ENCODE results near the gene SPECC1. TPM values are rescaled to one million over a fixed set of nuclear protein-coding genes. Genes with fewer than 3 reads are reported as not detected.

SPECC1 gene
- polyA plus RNA-seq, 1 of the 3 experiments (the other 2 are of a cell fraction), result 11.2 TPM

DNA sequence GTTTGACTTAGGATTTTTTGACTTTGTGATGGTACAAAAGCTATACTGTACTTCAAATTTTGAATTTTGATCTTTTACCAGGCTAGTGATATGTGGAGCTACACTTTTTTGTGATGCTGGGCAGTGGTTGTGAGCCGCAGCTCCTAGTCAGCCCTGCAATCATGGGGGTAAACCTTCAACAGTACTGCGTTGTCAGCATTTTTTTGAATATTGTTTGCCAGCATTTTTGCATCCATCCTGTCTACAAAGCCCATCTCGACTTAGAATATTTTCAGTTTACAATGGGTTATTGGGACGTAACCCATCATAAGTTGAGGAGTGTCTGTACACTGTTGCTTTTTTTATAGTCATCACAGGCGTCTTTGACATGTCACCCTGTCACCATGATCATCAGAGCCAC lies 142.0 kb downstream of the SPECC1 start (continued):
- TF ChIP-seq, protein P1, sequence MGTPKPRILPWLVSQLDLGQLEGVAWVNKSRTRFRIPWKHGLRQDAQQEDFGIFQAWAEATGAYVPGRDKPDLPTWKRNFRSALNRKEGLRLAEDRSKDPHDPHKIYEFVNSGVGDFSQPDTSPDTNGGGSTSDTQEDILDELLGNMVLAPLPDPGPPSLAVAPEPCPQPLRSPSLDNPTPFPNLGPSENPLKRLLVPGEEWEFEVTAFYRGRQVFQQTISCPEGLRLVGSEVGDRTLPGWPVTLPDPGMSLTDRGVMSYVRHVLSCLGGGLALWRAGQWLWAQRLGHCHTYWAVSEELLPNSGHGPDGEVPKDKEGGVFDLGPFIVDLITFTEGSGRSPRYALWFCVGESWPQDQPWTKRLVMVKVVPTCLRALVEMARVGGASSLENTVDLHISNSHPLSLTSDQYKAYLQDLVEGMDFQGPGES (IDR thresholded peaks at IDR 0.05; ENCODE audit: low read depth, low read length), result no peak
- TF ChIP-seq, protein P2, sequence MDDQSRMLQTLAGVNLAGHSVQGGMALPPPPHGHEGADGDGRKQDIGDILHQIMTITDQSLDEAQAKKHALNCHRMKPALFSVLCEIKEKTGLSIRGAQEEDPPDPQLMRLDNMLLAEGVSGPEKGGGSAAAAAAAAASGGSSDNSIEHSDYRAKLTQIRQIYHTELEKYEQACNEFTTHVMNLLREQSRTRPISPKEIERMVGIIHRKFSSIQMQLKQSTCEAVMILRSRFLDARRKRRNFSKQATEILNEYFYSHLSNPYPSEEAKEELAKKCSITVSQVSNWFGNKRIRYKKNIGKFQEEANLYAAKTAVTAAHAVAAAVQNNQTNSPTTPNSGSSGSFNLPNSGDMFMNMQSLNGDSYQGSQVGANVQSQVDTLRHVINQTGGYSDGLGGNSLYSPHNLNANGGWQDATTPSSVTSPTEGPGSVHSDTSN (IDR thresholded peaks at IDR 0.05), result no peak
- TF ChIP-seq GATA2 (CRISPR knock-in tag; IDR thresholded peaks at IDR 0.05) (no peak), GABPA (IDR thresholded peaks at IDR 0.05; ENCODE audit: low read depth) (no peak), RAD21 (IDR thresholded peaks at IDR 0.05; ENCODE audit: low read length) (no peak), FOXJ3 (CRISPR knock-in tag; IDR thresholded peaks at IDR 0.05) (no peak)

DNA sequence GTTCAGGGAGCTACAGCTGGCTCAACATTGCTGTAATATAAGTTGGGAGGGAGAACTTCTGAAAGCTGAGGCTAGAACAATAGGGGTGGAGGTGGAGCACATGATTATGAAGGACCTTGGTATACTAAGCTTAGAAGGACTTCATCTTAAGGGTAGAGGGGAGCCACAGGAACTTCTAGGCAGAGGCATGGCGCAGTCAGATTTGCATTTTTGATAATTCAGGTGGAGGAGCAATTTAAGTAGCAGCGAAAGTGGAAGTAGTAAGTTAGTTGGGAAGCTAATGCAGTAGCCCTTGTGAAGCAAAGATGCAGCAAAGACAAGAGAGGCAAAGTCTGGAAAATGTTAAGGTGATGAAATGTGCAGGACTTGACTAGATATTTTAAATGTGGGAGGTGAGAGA lies 144.1 kb downstream of the SPECC1 start:
- DNase-seq, result no peak
- Histone ChIP-seq H3K27me3 (ENCODE audit: insufficient read depth) (no peaks in the 10 kb centered on the region), H3K4me1 (ENCODE audit: control insufficient read depth in 1 of 2, insufficient read depth in 2 of 2, low read depth in 1 of 2, low read length in 1 of 2) (peaks cover 6 to 8% of the 10 kb centered on the region in 2 experiments; a peak in 1 of 4 replicates), H3K4me2 (no peak overlapping the region), H3K79me2 (ENCODE audit: insufficient read depth) (peaks cover 20% of the 10 kb centered on the region), H3K9ac (no peak overlapping the region), H3K36me3 (replicated peaks in 1 of 2; ENCODE audit: control insufficient read depth in 1 of 2, insufficient read depth in 2 of 2, low read length in 1 of 2) (no peaks in the 10 kb centered on the region), H2AFZ (ENCODE audit: low read depth) (no peak overlapping the region), H3K9me3 (no peaks in the 10 kb centered on the region), H3F3A (replicated peaks; ENCODE audit: insufficient read depth) (peaks cover 3% of the 10 kb centered on the region), H3K9me2 (no peaks in the 10 kb centered on the region), H3K4me3 (ENCODE audit: low read depth in 2 of 2, low read length in 1 of 2) (no peak overlapping the region), H4K20me1 (ENCODE audit: insufficient read depth) (no peaks in the 10 kb centered on the region), H3K27ac (ENCODE audit: low read depth in 2 of 2, low read length in 1 of 2) (no peak overlapping the region)
- CTCF ChIA-PET, result interaction anchor here (0.9 kb wide), 1 partner anchor 160 kb away, joined by 4 read pairs; no protein-coding TSS in a partner anchor
- TF ChIP-seq TAF1 (IDR thresholded peaks at IDR 0.05; ENCODE audit: borderline replicate concordance, low read depth, low read length) (no peak), TCF12 (IDR thresholded peaks at IDR 0.05) (no peak), RAD21 (IDR thresholded peaks at IDR 0.05; ENCODE audit: low read length) (no peak), EZH2phosphoT487 (IDR thresholded peaks at IDR 0.05; ENCODE audit: borderline replicate concordance, low read depth) (no peak), JUND (IDR thresholded peaks at IDR 0.05) (no peak), FOSL2 (IDR thresholded peaks at IDR 0.05; ENCODE audit: borderline replicate concordance, low read depth) (no peak), FOXJ3 (CRISPR knock-in tag; IDR thresholded peaks at IDR 0.05) (no peak), RXRA (IDR thresholded peaks at IDR 0.05; ENCODE audit: borderline replicate concordance, low read depth) (no peak), SIN3A (IDR thresholded peaks at IDR 0.05; ENCODE audit: borderline replicate concordance, low read depth, low read length) (no peak), GATA2 (CRISPR knock-in tag; IDR thresholded peaks at IDR 0.05) (no peak), SMC3 (IDR thresholded peaks at IDR 0.05; ENCODE audit: low read depth, low read length) (no peak), YY1 (IDR thresholded peaks at IDR 0.05; ENCODE audit: low read depth) (no peak), TEAD4 (IDR thresholded peaks at IDR 0.05; ENCODE audit: borderline replicate concordance, insufficient read depth) (no peak), EP300 (IDR thresholded peaks at IDR 0.05; ENCODE audit: borderline replicate concordance in 1 of 2, low read depth in 1 of 2, low read length in 1 of 2) (no peak), NRF1 (IDR thresholded peaks at IDR 0.05; ENCODE audit: low read depth, low read length) (no peak), POLR2AphosphoS5 (IDR thresholded peaks at IDR 0.05; ENCODE audit: low read depth, low read length) (no peak)
- TF ChIP-seq, protein P3, sequence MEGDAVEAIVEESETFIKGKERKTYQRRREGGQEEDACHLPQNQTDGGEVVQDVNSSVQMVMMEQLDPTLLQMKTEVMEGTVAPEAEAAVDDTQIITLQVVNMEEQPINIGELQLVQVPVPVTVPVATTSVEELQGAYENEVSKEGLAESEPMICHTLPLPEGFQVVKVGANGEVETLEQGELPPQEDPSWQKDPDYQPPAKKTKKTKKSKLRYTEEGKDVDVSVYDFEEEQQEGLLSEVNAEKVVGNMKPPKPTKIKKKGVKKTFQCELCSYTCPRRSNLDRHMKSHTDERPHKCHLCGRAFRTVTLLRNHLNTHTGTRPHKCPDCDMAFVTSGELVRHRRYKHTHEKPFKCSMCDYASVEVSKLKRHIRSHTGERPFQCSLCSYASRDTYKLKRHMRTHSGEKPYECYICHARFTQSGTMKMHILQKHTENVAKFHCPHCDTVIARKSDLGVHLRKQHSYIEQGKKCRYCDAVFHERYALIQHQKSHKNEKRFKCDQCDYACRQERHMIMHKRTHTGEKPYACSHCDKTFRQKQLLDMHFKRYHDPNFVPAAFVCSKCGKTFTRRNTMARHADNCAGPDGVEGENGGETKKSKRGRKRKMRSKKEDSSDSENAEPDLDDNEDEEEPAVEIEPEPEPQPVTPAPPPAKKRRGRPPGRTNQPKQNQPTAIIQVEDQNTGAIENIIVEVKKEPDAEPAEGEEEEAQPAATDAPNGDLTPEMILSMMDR (IDR thresholded peaks at IDR 0.05), result no peak
- TF ChIP-seq, protein P4, sequence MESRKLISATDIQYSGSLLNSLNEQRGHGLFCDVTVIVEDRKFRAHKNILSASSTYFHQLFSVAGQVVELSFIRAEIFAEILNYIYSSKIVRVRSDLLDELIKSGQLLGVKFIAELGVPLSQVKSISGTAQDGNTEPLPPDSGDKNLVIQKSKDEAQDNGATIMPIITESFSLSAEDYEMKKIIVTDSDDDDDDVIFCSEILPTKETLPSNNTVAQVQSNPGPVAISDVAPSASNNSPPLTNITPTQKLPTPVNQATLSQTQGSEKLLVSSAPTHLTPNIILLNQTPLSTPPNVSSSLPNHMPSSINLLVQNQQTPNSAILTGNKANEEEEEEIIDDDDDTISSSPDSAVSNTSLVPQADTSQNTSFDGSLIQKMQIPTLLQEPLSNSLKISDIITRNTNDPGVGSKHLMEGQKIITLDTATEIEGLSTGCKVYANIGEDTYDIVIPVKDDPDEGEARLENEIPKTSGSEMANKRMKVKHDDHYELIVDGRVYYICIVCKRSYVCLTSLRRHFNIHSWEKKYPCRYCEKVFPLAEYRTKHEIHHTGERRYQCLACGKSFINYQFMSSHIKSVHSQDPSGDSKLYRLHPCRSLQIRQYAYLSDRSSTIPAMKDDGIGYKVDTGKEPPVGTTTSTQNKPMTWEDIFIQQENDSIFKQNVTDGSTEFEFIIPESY (IDR thresholded peaks at IDR 0.05; ENCODE audit: borderline replicate concordance, low read depth), result no peak
- POLR2A ChIA-PET, result no interaction called here
- WGBS (ENCODE audit: low lambda C conversion rate), result 90% methylated on average over 2 of the region's 2 CpGs
